Natural killer cell treated with Interleukin-12 subunit alpha and Interleukin-12 subunit beta and Interleukin-15 and Interleukin-18, amount 100 ng/mL, for 72 hours (primary cell): Measurements from ENCODE around the gene HOMER2. TPM values are rescaled to one million over a fixed set of nuclear protein-coding genes. Genes with fewer than 3 reads are reported as not detected.

Experiments
- ATAC-seq, 2 donors: fragments of 150-1000 bp; cut with Tn5 transposase in 1 of 2; sonication (Bioruptor Pico), chemical (Tn5 transposase) in 1 of 2; 2 replicates each; pipeline ENCODE4 v1.10.0; 2021
- DNase-seq: peaks from one replicate; pipeline ENCODE4 v3.0.0; 2022; ENCODE audit warnings: low spot score
- H3K27ac Mint-ChIP-seq, 2 donors: 1 replicate in 1 of 2; 2 replicates in 1 of 2; pipeline ENCODE4 v1.8.0; 2022; ENCODE audit warnings: mixed read lengths in 2 of 2, mild to moderate bottlenecking in 1 of 2, moderate library complexity in 1 of 2
- H3K27me3 Mint-ChIP-seq, 2 donors: 1 replicate in 1 of 2; 2 replicates in 1 of 2; pipeline ENCODE4 v1.8.0; 2022; ENCODE audit warnings: mixed read lengths in 2 of 2
- H3K36me3 Mint-ChIP-seq: one replicate; pipeline ENCODE4 v1.8.0; 2022; ENCODE audit warnings: mixed read lengths
- H3K4me1 Mint-ChIP-seq, 2 donors: 1 replicate in 1 of 2; 2 replicates in 1 of 2; pipeline ENCODE4 v1.8.0; 2022; ENCODE audit warnings: low read depth in 2 of 2, mixed read lengths in 2 of 2, mild to moderate bottlenecking in 1 of 2
- H3K4me3 Mint-ChIP-seq: one replicate; pipeline ENCODE4 v1.8.0; 2022; ENCODE audit warnings: mixed read lengths
- H3K9me3 Mint-ChIP-seq: 2 replicates; pipeline ENCODE4 v1.8.0; 2022; ENCODE audit warnings: mixed read lengths
- total RNA-seq, 2 donors: library from RNA; stranded (reverse); gene quantifications; one replicate each; pipeline ENCODE4 v1.2.3, GENCODE V29; 2022

HOMER2 gene
- total RNA-seq, 2 donors from 2014 or later, result 3.1 to 4.5 TPM

DNA sequence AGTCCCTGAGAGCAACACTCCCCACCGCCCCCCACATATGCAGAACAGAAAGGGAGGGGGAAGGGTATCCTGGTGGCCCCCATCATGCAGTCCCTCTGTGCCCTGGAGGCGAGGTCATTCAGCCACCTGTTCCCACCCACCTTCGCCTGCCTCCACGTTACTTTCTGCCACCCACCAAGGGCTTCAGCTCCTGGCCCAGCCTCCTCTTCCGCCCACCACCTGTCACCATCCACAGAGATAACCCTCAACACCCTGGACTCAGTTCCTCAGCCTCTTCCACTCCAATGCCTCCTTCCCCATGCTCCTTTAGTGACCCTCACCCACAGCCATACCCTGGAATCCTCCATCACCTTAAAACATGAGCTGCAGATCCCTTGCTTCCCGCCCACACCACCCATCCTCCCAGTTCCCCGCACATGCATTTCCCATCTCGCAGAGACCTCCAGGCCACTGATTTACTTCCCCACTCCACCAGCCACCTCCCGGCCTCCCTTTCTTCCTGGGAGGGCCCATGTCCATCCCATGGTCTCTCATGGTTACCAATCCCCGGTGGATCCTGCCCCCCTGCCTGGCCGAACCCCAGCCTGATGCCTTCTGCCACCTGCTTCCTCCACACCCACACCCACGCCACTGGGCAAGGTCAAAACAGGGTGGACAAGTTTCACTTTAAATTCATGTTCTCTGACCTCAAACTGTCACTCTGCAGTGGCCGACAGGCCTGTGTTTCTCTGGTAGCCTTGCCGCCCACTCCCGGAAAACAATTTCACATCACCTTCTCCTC is 18.2 kb downstream of the HOMER2 start:
- ATAC-seq (no peak), DNase-seq (no peak)
- no peak overlapping the region for H3K27ac Mint-ChIP-seq
- H3K36me3 Mint-ChIP-seq, result no peaks in the 10 kb centered on the region
- no peak overlapping the region for H3K4me3 Mint-ChIP-seq
- peaks cover 0 to 25% of the 10 kb centered on the region in 2 donors for H3K27me3 Mint-ChIP-seq
- H3K9me3 Mint-ChIP-seq, result no peaks in the 10 kb centered on the region
- H3K4me1 Mint-ChIP-seq, result no peaks in the 10 kb centered on the region

DNA sequence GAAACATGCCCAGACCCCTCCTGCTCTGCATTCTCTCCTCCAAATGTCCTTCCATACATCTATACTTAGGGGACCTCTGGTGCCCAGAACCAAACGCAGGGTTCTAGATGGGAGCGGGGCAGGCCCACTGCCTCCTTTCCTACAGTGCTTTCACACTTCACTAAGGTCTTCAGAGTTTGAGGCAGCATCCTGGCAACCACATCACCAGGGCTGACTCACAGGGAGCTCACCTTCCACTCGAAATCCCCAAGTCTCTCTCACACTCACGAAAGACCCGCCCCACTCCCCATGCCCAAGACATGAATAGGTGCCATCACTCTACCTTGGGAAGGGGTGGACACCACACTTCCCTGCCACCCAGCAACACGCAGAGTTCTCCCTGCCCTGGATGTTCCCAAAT is 18.9 kb downstream of the HOMER2 start:
- Mint-ChIP-seq H3K27me3 (peaks cover 0 to 23% of the 10 kb centered on the region in 2 donors), H3K9me3 (no peaks in the 10 kb centered on the region), H3K36me3 (no peaks in the 10 kb centered on the region), H3K27ac (no peak overlapping the region), H3K4me3 (no peak overlapping the region), H3K4me1 (no peaks in the 10 kb centered on the region)
- DNase-seq (no peak), ATAC-seq (no peak)

- Mint-ChIP-seq H3K27ac (no peak overlapping the region), H3K9me3 (no peaks in the 10 kb centered on the region), H3K4me3 (no peak overlapping the region), H3K27me3 (peaks cover 0 to 16% of the 10 kb centered on the region in 2 donors), H3K4me1 (no peaks in the 10 kb centered on the region), H3K36me3 (no peaks in the 10 kb centered on the region)
- ATAC-seq (no peak), DNase-seq (no peak)
These were observed 21.3 kb downstream of the HOMER2 start for GRCh38 chr15:82931221-82931620.

- H3K27ac Mint-ChIP-seq, result no peak overlapping the region
- no peak for ATAC-seq
- no peak for DNase-seq
- H3K4me1 Mint-ChIP-seq, result no peaks in the 10 kb centered on the region
- peaks cover 0 to 8% of the 10 kb centered on the region in 2 donors for H3K27me3 Mint-ChIP-seq
- no peaks in the 10 kb centered on the region for H3K36me3 Mint-ChIP-seq
- no peak overlapping the region for H3K4me3 Mint-ChIP-seq
- H3K9me3 Mint-ChIP-seq, result no peaks in the 10 kb centered on the region
These were observed 22.1 kb downstream of the HOMER2 start for GRCh38 chr15:82930461-82930860.

DNA sequence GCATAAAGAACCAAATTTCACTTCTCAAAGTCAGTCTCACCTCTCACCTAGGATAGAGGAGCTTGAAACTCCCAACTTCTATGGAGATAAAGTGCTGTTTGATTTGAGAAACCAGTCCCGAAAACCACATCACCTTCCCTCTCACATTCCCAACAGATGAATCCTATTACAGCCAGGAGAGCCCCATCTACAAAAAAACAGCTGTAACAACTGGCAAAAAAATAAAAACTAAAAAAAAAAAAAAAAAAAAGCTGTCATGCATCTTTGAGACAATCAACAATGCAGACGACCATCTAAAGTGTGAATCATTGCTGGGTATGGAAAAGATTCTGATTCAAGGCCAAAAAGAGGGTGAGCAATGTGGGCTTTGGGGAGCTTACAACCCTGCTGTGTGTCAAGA is 23.8 kb downstream of the HOMER2 start:
- no peak for ATAC-seq
- Mint-ChIP-seq H3K4me1 (no peaks in the 10 kb centered on the region), H3K9me3 (no peaks in the 10 kb centered on the region)

DNA sequence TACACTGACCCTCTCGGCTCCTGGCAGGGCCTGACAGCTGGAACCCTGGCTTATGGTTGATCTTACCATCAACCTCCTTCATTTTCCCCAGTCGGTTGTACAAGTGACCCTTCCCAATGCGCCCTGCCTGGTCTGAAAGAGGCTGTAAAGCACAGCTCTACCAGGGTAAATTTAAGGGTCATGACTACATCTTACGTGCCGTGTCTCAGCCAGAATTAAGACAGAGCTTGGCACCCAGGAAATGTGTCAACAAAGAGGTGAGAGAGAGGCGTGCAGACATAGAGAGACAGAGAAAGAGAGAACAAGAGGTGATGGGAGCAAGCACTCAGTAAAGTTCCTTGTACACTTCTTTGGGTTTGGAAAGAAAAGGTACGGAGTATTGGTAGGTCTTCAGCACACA is 28.8 kb downstream of the HOMER2 start:
- no peaks in the 10 kb centered on the region for H3K36me3 Mint-ChIP-seq
- H3K4me1 Mint-ChIP-seq, result no peaks in the 10 kb centered on the region
- no peak for DNase-seq
- peaks cover 0 to 10% of the 10 kb centered on the region in 2 donors for H3K27me3 Mint-ChIP-seq
- no peak for ATAC-seq
- H3K4me3 Mint-ChIP-seq, result no peak overlapping the region
- H3K9me3 Mint-ChIP-seq, result no peaks in the 10 kb centered on the region
- no peak overlapping the region for H3K27ac Mint-ChIP-seq

More for the DNA sequence above, 23.8 kb downstream of the HOMER2 start:
- DNase-seq, result no peak
- Mint-ChIP-seq H3K36me3 (no peaks in the 10 kb centered on the region), H3K27me3 (no peaks in the 10 kb centered on the region), H3K4me3 (no peak overlapping the region), H3K27ac (no peak overlapping the region)

- Mint-ChIP-seq H3K36me3 (no peaks in the 10 kb centered on the region), H3K9me3 (no peaks in the 10 kb centered on the region), H3K4me1 (no peaks in the 10 kb centered on the region), H3K4me3 (no peak overlapping the region), H3K27ac (no peak overlapping the region), H3K27me3 (peaks cover 0 to 10% of the 10 kb centered on the region in 2 donors)
- no peak for ATAC-seq
- no peak for DNase-seq
These were observed 29.8 kb downstream of the HOMER2 start for GRCh38 chr15:82922737-82923136.

DNA sequence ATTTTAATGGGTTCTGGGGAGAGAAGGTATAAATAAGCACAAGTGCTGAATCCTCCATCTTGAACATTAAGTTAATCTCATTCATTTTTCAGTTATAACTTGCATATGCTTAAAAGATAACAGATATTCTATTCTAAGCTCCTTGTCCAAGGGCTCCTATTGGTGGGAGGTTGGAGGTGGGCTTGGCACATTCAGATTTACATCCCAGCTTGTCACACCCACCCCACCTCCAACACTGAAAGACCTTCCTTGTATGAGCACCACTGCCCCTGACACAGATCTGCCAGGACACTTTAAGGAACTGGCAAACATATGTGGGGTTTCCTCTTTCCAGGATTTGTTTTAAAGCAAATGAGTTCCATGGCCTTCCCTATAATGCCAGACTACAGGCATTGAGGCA is 30.6 kb downstream of the HOMER2 start:
- H3K36me3 Mint-ChIP-seq, result no peaks in the 10 kb centered on the region
- H3K4me1 Mint-ChIP-seq, result no peaks in the 10 kb centered on the region
- no peak overlapping the region for H3K4me3 Mint-ChIP-seq
- H3K27ac Mint-ChIP-seq, result no peak overlapping the region
- H3K27me3 Mint-ChIP-seq, result peaks cover 0 to 10% of the 10 kb centered on the region in 2 donors
- no peaks in the 10 kb centered on the region for H3K9me3 Mint-ChIP-seq
- DNase-seq (no peak), ATAC-seq (no peak)

DNA sequence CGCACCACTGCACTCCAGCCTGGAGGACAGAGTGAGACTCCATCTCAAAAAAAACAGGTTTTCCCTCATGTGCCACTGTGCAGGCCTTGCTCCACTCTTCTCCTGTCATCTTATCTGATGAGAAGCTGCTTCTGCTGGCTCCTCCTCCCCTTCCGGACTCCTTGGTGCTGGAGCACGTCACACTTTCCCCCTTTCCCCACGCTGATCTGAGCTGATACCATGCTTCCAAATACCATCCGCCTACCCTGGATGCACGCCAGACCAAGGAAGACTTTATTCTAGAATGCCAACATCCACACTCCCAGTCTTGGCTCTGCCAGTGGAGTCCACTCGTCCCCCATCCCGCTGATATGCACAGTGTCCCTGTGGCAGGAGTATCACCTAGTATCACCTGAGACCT is 31.3 kb downstream of the HOMER2 start:
- no peak overlapping the region for H3K27ac Mint-ChIP-seq
- no peaks in the 10 kb centered on the region for H3K9me3 Mint-ChIP-seq
- no peaks in the 10 kb centered on the region for H3K36me3 Mint-ChIP-seq
- peaks cover 0 to 10% of the 10 kb centered on the region in 2 donors for H3K27me3 Mint-ChIP-seq
- H3K4me3 Mint-ChIP-seq, result no peak overlapping the region
- H3K4me1 Mint-ChIP-seq, result no peaks in the 10 kb centered on the region
- DNase-seq (no peak), ATAC-seq (no peak)

DNA sequence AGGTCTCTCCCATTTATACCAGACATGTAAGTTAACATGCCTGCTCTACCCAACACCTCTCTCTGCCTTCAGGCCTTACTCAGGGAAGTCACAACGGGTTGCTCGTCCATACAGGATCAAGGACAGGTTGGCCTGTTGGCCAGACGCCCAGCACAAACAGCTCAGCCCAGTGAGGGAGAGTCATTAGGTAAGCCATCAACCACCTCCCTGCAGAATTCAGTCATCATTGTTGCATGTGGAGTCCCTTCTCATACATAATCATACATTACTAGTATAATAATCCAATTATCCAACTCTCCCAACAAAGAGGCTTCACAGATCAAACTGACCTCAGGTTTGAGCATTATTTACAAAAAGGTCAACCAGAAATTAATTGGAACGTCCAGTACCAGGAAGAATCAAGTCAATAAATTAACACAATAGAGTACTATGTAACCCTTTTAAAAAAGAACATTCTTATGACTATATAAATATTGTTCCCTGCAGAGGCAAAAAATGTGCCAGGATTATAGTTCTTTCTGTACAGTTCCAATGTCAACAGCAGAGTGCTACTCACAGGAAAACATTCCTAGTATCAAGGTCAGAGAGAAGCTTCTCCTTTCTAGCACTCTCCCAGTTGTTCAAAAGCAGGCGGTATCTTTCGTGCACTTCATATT is 33.2 kb downstream of the HOMER2 start:
- DNase-seq (no peak), ATAC-seq (no peak)
- Mint-ChIP-seq H3K27me3 (peaks cover 0 to 10% of the 10 kb centered on the region in 2 donors), H3K4me1 (no peaks in the 10 kb centered on the region), H3K4me3 (no peak overlapping the region), H3K27ac (no peak overlapping the region), H3K9me3 (no peaks in the 10 kb centered on the region), H3K36me3 (no peaks in the 10 kb centered on the region)

- no peaks in the 10 kb centered on the region for H3K9me3 Mint-ChIP-seq
- no peak overlapping the region for H3K27ac Mint-ChIP-seq
- H3K36me3 Mint-ChIP-seq, result no peaks in the 10 kb centered on the region
- ATAC-seq, result no peak
- H3K4me3 Mint-ChIP-seq, result no peak overlapping the region
- H3K4me1 Mint-ChIP-seq, result no peaks in the 10 kb centered on the region
- peaks cover 1 to 10% of the 10 kb centered on the region in 2 donors for H3K27me3 Mint-ChIP-seq
- no peak for DNase-seq
These were observed 33.8 kb downstream of the HOMER2 start for GRCh38 chr15:82918607-82919230.

GRCh38 chr15:82918162-82918561 is 34.4 kb downstream of the HOMER2 start:
- no peak overlapping the region for H3K4me3 Mint-ChIP-seq

DNA sequence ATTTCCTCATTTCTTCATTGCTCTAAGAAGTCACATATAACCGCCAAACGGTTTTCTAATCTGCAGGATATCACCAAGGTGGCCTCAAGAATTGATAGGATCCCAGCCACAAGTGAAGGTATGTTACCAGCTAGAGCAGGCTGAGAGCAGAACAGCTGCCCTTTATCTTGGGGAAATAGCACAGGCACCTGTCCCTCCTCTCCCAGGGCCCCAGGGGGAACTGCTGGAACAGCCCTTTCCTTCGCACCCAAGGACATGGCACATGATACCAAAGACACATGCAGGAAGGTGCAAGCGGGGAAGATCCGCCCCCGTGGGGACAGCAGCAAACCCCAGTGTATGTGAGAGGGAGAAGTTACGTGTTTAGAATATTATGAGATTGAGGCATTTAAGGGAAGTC is 35.3 kb downstream of the HOMER2 start:
- Mint-ChIP-seq H3K27me3 (peaks cover 3 to 10% of the 10 kb centered on the region in 2 donors), H3K4me3 (no peak overlapping the region), H3K36me3 (no peaks in the 10 kb centered on the region), H3K27ac (no peak overlapping the region), H3K4me1 (no peaks in the 10 kb centered on the region), H3K9me3 (no peaks in the 10 kb centered on the region)
- DNase-seq, result no peak
- ATAC-seq, result no peak

More at GRCh38 chr15:82918162-82918561, 34.4 kb downstream of the HOMER2 start:
- no peaks in the 10 kb centered on the region for H3K36me3 Mint-ChIP-seq
- H3K4me1 Mint-ChIP-seq, result no peaks in the 10 kb centered on the region
- ATAC-seq (no peak), DNase-seq (no peak)
- H3K27me3 Mint-ChIP-seq, result peaks cover 3 to 10% of the 10 kb centered on the region in 2 donors
- H3K27ac Mint-ChIP-seq, result no peak overlapping the region
- H3K9me3 Mint-ChIP-seq, result no peaks in the 10 kb centered on the region
